ENCODE results near the gene AOC1.
A peak's percentile ranks its signal among the peaks of the same experiment; 100 is the strongest.

Gene AOC1

DNA sequence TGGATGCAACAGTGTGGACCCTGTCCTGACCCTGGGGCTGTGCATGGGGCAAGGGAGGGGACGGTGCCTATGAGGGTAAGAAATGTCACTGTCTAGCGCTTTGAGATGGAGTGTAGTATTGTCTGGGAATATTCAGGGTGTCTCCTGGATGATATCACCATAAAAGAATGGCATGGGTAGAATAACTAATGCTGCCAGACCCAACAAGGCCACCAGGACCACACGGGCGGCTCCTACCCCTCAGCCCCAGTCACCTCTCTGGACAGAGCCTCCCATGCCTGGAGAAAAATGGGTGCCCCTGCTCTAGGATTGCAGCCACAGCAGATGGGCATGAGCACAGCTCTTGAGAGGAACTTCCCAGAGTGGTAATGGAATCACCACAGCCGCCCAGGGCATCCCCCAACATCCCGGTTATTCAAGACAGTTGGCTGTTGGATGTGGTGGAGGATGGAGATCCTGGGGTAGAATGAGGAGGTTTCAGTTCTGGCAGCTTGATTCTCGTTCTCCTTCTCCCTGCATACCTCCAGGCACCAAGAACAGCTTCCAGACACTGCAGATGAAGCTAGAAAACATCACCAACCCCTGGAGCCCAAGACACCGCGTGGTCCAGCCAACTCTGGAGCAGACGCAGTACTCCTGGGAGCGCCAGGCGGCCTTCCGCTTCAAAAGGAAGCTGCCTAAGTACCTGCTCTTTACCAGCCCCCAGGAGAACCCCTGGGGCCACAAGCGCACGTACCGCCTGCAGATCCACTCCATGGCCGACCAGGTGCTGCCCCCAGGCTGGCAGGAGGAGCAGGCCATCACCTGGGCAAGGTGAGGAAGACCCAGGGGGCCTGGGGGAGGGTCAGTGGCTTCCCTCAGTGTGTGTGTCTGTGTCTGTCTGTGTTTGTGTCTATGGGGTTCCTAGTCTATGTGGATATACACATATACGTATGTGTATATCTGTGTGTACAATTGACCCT, 6.2 kb downstream of the AOC1 start:
- no peak for DNase-seq

DNA sequence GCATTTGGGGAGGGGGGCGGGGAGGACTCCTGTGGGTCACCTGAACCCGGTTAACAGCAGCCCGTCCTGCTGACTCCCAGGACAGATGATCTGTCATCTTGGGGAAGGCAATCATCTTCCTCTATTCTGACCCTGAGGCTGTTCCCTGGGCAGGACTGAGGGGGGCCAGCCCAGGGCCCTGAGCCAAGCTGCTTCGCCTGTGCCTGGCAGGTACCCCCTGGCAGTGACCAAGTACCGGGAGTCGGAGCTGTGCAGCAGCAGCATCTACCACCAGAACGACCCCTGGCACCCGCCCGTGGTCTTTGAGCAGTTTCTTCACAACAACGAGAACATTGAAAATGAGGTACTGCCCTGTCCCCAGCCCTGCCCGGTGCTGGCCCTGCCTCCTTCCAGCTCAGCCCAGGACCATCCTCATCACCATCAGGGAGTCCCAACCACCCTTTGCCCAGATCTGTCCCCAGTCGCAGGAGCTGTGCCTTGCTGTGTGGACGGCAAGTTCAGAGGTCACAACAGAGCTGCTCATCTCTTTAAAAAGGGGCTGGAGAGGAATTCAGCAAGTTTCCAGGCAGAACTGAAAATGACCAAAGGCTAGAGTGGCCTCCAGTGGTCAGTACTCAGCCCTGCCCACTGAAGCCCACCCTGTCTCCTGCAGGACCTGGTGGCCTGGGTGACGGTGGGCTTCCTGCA, 8.1 kb downstream of the AOC1 start:
- DNase-seq = no peak

DNA sequence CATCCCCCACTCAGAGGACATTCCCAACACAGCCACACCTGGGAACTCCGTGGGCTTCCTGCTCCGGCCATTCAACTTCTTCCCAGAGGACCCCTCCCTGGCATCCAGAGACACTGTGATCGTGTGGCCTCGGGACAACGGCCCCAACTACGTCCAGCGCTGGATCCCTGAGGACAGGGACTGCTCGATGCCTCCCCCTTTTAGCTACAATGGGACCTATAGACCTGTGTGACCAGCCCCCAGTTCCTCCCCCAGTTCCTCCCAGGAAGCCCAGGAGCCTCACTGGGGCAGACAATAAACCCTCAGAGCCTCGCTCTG, 8.6 kb downstream of the AOC1 start:
- DNase-seq = no peak

DNA sequence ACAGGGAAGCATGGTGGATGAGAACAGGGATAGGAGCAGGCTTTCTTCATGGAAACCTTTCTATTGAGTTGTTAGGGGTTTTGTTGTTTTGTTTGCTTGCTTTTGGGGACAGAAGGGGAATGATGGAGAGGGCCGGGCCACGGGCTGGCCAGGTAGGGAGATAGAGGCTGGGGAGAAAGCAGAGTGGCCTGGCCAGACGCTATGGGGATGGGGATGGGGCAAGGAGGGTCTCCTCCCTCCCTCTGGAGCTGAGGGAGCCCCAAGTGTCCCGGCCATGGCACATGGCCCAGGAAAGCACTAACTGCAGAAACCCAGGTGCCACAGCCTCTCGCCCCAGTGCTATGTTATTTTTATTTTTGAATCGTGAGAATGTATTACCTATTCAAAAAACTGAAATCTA, 10.0 kb downstream of the AOC1 start:
- no peak for DNase-seq

DNA sequence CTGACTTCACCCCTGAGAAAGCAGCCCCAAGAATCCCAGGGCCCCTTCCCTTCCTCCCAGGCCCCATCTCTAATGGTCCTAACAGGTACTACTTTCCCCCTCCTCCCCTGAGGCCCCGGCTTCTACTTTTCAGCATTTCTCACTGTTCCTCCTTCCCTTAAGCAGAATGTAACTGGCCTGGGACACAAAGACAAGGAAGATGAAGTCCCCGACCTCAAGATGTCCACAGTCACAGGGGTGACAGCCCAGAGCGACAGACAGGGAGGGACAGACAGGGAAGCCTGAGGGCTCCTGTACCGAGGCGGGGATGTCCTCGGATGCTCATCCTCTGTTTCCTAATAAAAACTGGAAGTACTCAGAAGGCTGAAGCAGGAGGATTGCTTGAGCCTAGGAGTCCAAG, 11.6 kb downstream of the AOC1 start:
- DNase-seq = no peak

DNA sequence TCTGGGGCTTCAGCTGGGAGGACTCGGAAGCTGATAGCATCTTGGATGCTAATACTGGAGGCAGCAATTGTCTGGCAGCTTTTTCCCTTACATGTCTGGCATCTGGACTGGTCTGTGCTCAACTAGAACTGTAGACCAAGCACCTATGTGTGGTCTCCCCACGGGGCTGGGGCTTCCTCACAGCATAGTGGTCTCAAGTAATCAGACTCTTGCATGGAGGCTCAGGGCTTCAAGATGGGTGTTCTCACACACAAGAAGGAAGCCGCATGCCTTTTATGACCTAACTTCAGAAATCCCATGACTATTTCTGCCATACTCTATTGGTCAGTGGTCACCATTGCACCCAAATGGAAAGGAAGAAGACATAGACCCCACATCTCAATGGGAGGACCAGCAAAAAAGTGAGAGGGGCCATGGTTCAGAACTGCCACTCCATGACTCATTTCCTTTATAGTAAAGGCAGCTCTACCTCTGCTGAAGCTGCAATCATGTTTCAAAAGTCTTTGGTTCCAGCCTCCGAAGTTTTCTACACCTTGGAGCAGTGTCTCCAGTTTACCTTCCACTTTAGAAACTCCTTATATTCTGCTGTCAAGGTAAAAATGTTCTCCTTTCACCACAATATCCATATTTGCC, 14.7 kb downstream of the AOC1 start:
- DNase-seq = no peak

DNA sequence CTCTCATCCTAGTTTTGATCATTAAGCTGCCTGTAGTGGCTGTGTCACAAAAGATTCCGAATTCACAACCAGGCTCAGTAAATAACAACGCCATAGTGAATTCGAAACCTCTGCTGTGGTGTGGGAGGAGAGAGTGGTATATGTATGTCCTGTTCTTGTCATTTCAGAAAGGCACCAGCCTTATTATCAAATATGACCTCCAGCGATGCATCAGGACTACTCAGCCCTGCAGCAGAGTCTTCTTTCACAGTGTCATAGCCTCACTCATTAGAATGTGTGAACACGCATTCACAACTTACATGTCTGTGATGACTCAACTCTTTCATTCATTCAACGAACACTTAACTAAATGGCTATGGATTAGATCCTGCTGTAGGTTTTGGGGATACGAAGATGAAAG, 15.3 kb downstream of the AOC1 start:
- no peak for DNase-seq

DNA sequence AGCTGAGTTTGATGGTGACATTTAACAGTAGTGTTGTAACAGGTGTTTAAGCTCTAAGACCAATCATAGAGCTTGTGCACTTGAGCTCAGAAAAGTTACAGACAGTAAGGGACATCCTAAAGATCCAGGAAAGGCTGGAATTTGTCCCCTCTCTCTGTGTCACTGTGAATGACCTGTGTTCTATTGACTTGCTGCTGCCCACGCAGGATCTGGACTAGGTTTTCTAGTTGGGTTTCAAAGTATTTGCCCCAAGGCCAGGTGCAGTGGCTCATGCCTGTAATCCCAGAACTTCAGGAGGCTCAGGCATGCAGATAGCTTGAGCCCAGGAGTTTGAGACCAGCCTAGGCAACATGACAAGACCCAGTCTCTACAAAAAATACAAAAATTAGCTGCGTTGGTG, 17.1 kb downstream of the AOC1 start:
- no peak for DNase-seq

DNA sequence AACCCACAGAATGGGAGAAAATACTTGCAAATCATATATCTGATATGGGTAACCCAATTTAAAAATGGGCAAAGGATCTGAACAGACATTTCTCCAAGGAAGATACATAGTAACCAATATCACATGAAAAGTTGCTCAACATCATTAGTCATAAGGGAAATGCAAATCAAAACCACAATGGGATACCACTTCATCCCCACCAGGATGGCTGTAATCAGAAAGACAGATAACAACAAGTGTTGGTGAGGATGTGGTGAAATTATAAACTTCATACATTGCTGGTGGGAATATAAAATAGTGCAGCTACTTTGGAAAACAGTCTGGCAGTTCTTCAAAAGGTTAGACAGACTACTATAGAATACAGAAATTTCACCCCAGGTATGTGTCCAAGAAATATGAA, 19.3 kb downstream of the AOC1 start:
- DNase-seq = no peak

DNA sequence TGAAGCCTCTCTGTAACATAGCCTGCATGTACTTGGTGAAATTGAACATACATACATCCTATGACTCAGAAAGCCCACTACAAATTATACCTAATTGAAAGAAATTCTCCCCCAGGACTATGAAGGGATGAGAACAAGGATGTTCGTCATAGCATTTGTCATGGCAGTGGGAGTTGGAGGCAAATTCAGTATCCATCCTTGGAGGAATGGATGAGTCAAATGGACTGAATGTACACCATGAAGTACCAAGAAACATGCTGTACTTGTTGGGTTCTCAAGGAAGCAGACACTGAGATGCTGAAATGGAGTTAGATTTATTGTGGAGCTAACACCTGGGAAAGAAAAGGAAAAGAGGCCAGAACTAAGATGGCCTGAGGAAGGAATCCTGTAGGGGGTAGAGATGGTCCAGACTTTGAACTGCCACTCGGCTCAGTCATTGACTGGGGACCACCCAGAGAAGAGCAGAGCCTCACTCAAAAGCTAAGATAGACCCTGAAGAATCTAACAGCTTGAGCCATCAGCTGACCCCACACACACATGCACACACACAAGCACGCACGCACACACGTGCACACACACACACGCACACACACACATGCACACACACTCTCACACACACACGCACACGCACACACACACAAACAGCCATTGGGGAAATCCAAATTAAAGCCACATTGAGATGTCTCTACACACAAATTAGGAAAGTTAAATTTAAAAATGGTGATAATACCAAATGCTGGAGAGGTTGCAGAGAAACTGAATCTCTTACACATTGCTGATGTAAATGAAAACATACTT, 22.3 kb downstream of the AOC1 start:
- DNase-seq = no peak

DNA sequence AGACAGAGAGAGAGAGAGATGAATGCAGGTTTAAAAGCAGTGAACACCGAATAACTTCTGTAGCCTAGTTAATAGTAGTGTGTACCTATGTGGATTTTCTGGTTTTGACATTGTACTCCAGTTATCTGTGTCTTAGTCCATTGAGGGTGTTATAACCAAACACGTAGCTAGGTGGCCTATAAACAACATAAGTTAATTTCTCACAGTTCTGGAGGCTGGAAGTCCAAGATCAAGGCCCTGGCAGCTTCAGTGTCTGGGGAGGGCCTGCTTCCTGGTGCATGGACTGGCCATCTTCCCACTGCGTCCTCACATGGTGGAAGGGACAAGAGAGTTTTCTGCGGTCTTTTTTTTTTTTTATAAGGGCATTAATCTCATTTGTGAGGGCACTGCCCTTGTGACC, 23.5 kb downstream of the AOC1 start:
- DNase-seq = no peak

DNA sequence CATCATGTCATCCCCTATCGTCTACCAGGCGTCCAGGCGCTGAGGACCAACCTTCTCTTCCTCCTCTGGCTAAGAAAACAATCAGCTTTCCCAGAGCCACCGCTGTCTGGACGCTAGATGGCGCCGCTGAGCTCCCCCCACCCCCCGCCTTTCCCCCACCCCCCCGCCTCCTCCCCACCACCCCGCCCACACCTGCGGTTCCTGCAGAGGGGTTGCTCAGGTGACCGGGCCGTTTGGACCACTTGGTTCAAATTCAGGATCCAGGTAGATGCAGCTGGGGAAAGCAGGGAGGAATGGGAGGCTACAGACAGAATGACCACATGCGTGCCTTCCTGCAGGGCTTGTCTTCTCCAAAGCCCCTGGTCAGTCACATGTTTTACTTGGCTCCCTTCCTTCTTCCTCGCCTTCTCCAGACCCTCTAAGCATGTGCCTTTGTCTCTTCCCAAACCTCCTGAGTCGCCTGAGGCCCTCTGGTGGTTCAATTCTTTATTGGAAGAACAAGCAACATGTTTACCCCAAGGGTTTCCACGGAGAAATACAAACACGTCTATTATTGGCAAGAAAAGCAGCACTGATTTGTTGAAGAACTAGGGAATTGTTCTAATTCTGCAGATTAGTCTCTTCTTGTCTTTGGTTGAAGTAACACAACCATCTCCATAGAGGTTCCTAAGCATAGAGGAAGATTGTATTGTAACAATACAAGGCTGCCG, 24.7 kb downstream of the AOC1 start:
- DNase-seq = peak; percentile 93

DNA sequence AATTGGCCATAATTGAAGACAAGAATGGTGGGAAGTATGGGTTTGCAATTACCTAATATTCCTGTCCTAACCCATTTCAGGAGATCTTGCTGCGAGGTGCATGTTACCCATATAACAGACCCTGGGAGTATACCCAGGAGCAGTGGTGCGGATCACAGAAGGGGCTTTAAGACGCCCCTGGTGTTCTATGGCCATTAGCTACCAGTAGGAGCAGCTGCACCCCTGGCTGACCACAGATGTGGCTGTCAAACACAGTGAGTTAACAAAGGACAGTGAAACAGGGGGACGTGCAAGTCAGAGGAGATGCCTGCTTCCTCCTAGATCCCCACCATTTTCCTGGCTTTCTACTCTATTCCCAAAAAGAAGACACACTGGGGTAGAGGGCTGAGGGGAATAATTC, 25.2 kb downstream of the AOC1 start:
- peak; percentile 77 for DNase-seq

DNA sequence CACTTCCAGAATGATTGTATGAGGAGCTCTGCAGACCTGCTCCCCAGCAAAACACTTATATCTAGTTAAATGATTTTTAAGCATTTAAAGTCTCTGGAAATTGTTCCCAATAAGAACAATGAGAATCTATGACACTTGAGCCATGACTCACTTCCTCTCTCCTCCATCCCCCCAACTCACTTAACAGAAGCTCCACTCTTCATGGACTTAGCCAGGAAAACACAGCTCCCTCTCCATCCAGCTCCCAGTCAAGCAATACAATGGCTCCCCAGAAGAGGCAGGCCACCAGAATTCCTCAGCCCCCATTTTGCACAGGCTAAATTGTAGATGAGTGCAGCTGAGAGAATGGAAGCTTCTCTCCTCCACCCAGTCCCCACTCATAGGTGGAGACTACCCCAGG, 27.0 kb downstream of the AOC1 start:
- DNase-seq = no peak

DNA sequence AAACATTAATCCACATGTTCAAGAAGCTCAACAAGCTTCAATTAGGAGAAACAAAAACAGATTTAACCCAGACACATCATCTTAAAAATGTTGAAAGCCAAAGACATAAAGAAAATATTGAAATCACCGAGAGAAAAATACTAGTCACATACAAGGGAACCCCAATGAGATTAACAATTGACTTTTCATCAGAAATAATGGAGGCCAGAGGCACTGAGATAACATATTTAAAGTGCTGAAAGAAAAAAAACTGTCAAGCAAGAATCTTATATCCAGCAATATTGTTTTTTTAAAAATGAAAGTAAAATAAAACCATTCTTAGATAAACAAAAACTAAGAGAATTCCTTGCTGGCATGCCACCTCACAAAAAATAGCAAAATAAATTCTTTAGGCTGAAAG, 28.9 kb downstream of the AOC1 start:
- no peak for DNase-seq

DNA sequence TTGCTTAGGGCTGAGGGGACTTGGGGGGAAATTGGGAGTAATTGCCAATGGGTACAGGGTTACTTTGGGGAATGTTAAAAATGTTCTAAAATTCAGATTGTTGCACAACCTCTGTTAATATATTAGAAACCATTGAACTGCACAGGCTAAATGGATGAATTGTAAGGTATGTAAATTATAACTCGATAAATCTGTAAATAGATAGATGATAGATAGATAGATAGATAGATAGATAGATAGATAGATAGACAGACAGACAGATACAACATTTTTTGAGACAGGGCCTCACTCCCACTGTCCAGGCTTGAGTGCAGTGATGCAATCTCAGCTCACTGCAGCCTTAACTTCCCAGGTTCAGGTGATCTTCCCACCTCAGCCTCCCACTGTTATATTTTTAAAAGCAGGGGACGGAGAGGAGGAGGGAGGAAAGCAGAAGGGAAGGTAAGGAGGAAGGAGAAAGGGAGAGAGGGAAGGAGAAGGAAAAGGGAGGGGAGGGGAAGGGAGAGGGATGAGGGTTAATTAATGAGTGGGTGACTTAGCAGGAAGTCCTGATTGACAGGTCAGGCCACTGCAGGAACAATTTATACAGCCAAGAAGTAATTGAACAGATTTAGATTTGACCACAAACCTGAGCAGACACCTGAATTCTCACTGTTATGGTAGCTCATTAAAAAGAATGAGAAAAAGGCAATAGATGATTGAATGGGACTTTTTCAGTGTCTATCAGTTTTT, 38.7 kb downstream of the AOC1 start:
- no peak for DNase-seq

DNA sequence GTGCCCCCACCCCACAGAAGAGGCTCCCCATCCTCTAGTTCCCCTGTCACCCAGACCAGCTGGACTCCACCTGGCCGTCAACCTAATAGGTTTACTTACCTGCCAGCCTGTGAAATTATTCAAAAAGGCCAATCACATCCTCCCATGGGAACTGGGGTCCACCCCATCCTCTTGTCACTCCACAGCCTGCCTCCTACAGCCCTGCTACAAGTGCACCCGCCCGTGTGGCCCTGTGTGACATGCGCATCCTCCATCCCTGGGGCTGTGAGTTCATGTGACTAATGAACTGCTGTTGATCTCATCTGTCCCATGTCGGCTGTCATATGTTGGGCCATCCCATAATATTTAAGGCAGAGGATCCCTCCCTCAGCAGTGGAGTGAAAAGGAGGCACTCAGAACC, 39.4 kb downstream of the AOC1 start:
- DNase-seq = no peak

DNA sequence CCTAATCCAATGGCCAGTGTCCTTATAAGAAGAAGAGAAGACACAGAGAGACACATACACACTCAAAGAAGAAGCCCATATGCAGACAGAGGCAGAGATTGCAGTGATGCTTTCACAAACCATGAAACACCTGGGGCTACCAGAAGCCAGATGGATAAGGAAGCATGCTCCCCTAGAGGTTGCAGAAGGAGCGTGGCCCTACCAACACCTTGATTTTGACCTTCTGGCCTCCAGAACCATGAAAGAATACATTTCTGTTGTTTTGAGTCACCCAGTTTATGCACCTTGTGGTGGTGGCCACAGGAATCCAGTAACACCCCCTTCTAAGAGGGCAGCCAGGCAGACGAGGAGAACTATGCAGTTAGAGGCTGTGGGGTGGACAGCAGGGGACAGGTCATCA, 43.5 kb downstream of the AOC1 start:
- no peak for DNase-seq

DNA sequence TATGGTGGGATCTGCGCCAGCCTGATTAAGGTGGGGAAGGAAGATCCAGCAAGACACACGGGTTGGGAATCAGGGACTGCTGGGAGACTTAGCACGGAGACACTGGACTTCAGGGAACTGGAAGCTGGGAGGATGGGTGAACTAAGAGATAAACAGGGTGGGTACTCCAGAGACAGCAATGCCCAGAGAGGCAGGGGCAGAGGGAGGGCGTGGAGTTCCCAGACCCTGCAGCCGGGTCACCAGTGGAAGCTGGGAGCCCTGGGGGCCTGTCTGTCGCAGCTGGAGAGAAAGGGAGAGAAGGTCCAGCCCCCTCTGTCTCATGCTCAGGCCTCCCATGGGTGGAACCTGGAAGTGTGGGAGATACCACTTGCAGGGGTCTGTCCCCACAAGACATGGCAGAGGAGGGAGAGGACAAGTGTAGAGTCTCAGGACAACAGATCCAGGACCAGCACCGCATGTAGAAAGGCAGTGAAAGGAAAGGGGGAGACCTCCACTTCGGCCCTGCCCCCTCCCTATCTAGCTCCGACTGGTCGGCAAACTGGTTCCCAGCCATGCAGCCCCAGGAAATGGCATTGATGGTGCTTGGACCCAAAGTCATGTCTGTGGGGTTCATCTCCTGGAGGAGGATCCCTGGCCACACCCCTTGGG, 44.4 kb downstream of the AOC1 start:
- no peak for DNase-seq

DNA sequence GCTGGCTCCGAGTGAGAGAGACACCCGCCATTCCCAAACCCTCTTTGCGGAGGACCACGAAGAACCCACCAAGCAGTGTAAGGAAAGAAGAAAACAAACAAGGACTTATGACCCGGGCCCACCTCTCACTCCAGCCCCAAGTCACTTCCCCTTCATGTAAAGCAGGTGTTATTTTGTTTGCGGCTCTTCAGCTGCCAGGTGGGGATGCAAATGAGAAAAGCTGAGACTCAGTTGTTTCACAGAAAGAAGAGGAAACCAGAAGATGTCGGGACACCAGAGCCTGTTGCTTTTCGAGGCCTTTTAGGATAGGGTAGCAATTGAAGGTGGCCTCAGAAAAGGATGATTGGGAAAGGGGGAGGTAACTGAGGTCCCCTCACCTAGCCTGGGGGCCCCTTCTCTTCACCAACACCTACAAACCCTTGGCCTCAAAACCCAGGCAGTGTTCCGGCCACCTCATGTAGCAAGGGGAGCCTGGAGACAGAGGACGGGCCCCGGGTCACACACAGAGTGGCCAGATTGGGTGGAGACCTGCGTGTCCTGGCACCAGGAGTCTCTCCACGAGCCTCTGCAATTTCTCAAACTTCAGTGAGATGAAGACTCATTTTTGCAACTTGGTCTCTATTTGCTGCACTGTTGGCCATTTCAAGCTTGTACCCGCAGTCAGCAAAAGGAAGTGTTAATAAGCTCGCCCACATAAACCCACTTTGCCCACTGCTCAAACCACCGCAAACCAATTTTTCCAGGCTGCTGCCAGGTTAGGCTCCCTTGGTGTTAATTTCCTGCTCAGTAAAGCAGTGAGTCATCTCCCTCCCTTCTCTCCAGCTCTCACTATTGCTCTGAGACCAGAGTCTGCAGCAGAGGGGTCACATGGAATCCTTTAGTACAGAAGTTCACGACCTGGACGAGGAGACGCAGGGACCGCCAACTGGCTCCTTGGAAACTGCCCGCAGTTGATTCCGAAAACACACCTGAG, 45.5 kb downstream of the AOC1 start:
- no peak for DNase-seq

Data from eye (tissue), 1 donor.